ENCODE measurements around the gene VPS16.

VPS16 gene

DNA sequence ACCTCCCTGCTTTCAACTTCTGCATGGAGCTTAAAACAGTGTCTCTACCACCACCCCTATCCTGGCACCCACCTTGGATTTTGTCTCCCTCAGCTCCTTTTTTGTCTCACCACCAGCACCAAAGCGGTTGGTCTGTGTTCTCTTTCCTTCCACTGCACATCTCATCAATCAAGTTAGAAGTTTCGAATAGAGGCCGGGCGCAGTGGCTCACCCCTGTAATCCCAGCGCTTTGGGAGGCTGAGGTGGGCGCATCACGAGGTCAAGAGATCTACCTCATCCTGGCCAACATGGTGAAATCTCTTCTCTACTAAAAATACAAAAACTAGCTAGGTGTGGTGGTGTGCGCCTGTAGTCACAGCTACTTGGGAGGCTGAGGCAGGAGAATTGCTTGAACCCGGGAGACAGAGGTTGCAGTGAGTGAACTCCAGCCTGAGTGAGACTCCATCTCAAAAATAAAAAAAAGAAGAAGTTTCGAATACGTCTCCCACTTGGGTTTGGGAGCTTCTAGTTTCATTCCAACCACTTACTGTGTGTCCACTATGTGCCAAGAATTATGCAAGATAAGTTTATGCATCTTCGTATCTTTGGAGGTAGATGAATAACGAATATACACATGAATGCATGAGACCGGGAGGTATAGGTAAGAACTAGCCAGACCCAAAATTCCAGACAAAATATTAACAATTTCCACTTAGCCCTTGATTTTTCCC, 6.0 kb upstream of the VPS16 start:
- no peak for DNase-seq (ENCODE audit: low read depth in 2 of 2, low spot score in 1 of 2)

DNA sequence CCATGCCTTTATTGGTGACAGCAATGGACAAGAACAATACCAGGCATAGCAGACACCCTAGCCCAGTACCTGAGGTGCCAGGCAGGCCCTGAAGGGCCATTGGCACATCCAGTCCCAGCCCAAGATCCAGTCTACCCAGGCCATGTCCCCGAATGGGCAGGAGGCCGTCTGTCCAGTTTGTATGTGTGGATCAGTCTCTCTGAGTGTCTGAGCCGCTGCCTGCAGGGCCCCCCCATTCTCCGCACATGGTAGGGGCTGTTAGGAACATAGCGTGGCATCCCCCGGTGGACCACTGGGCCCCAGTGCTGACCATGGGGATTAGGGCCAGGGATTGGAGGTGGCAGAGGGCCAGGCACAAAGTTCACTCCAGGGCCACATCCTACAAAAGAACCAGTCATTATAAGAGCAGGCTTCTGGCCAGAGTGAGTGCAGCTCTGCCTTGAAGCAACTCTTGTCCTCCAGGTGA, 5.2 kb upstream of the VPS16 start:
- no peak for DNase-seq (ENCODE audit: low read depth in 2 of 2, low spot score in 1 of 2)

DNA sequence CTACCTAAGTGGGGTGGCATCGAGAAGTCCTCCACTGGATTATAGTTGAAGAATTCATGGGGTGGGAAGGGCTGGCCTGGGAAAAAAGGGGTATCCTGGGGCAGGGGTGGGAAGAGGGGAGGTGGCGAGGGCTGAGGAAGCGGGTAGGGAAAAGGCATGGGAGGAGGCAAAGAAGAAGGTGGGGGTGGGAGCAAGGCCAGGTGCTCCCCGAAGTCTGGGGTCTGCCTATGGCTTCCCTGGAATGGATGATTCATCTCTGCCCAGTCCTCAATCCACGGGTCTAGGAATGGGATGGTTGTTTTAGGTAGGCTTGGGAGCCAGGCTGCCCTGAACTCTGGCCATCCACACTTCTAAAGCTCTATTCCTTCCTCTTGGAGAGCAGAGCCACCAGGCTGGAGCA, 4.5 kb upstream of the VPS16 start:
- DNase-seq (ENCODE audit: low read depth in 2 of 2, low spot score in 1 of 2): no peak

DNA sequence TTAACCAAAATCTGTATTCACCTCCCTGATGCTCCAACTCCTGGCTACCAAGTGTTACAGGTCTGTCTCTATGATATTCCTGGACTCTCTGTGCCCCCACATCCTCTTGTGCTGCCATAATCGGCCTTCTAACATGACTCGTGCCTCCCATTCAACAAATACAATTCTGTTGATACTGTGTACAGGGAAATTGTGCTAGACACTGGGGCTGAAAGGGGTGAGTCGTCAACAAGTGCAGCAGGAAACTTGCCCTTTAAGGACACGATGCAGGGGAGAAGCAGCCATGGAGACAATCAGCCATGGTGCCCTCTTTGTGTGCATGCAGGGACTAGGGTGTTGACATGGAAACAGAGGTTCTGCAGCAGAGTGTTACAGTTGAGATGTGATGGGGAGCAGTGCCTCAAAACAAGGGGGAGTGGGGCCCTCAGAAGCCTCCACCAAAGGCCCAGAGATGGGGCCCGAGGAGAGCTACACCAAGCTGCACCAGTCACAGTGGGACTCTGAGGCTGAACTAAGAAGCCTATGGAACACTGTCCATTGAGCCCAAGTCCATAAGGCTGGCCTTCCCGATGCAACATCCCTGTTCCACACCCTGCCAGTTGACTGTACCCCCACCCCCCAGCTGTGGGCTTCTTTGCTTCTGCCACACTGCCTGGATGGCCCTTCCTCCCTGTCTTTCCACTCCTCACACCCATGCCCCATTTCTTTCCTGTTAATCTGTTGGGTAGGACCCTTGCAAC, 3.2 kb upstream of the VPS16 start:
- DNase-seq (ENCODE audit: low read depth in 2 of 2, low spot score in 1 of 2): no peak

DNA sequence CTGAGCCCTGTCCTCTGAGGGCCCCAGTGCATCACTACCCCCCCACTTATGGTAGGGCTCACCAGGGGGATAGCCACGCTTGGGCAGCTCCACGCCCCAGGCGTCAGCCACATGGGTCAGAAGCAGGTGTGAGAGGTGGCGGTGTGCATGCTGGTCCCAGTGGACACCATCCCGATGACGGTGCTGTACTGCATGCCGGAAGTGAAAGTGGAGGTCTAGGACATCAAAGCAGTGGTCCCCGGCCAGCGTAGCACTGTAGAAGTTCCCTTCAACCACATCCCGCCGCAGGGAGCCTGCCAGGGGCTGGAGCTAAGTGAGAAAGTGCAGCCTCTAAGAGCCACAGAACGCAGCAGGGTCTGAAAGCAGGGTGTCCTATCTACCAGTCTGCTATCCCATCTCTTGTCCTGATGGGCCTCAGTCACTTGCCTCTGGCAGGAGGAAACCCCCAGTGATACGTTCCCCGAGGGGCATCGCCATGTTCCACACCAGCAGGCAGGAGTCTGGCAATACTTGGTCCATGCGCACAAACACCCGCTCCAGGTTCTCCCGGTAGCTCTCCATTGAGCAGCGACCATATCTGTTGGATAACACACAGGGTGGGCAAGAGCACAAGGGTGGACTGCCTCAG, 2.3 kb upstream of the VPS16 start:
- DNase-seq (ENCODE audit: low read depth in 2 of 2, low spot score in 1 of 2): no peak

DNA sequence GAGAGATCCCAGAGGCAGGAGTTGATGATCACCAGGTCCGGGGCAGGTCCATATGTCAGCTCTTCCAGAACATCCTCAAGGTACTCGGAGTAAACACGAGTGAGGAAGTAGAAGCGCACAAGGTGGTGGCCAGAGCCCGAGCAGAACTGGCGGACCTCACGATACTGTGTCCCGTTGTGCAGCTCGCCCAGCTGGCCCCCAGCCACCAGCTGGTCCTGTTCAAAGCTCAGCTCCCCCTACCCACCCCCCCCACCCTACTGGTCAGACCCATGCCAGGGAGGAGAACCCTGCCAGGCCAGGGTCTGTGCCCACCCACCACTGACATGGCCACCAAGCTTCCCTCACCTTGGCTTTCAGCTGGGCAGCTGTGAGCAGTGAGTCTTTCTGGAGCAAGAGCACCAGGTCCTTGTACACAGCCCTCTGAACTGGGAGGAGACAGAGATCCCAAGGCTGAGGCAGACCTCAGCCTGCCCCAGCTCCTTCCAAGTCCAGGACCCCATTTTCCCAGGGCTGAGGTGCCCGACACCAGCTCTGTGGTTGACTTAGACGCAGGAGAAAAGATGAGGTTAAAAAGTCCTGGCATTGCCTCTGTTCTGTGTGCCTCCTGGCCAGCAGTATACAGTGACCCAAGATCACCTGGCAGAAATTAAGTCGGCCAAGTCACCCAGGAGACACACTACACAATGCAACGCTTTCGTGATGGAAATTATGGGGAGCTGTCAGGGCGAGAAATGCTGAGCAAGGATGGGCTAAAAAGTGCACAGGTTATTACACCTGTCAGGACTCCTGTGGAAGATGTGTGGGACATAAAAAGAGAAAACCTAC, 1.5 kb upstream of the VPS16 start:
- no peak for DNase-seq (ENCODE audit: low read depth in 2 of 2, low spot score in 1 of 2)

DNA sequence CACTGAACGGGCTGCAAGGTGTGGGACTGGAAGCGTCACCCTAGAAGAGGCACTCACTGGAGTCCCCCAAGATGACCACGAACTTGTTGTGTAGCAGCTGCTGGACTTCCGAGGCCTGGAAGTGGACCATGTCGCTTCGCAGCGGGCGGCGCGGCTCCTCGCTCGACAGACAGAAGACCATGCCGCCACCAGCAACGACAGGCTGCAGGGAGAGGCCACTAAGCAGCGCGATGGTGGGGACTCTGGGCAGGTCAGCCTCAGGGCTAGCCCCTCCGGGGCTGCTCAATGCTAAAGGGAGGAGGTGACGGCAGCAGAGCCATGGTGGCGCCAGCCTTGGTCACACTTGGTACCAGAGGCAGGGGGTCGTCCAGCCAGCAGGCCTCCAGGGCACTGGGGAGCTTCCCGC, 810 bp upstream of the VPS16 start:
- DNase-seq (ENCODE audit: low read depth in 2 of 2, low spot score in 1 of 2): no peak

DNA sequence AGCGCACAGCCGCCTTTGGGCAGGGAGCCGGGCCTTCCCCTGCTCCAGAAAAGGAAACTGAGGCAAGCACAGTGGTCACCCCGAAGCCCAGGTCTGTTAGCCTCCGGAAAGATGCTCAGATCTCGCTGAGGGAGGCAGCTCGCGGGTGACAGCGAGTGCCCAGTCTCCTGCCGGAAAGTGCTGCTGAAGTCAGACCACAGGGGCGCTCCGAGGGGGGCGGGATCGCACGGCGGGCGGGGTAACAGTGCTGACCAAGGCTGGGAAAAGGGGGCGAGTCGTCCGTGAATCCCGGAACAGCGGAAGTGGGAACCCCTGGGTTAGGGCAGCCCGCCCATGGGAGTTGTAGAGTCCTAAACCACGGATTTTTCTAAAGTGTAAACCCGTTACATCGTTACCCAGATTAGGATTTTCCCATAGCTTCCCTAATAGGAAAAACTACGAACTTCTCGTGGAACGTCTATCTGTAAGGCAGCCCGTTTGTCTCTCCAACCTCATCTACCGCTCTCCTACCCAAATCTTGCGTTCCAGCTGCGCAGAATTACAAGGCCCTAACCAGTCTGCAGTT, 504 bp downstream of the VPS16 start:
- no peak for DNase-seq (ENCODE audit: low read depth in 2 of 2, low spot score in 1 of 2)

DNA sequence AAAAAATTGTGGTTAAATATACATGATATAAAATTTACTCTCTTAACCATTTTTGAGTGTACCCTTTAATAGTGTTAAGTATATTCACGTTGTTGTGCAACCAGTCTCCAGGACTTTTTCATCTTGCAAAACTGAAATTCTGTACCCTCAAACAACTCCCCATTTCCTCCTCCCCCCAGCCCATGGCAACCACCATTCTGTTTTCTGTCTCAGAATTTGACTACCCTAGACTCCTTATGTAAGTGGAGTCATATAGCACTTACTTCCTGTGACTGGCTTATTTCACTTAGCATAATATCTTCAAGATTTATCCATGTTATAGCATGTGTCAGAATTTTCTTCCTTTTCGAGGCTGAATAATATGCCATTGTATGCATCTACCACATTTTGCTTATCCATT, 5.1 kb downstream of the VPS16 start:
- DNase-seq (ENCODE audit: low read depth in 2 of 2, low spot score in 1 of 2): no peak

DNA sequence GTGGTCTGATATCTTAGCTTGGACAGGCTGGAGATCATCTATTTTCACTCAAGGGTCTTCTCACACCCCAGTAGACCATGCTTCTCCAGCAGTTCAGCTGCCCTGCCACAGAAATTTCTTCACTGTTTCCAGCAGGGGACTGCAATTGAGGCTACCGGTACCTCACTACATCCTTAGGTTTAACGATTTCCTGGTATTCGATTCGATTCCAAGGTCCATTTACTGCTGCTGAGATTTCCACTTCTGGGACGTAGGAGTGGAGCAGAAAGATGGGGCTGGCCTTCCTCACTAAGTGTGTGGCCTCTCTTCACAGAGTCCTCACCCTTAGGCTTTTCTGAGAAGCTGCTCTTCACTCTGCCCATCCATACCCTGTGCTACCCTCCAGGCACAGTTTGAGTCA, 6.2 kb downstream of the VPS16 start:
- DNase-seq (ENCODE audit: low read depth in 2 of 2, low spot score in 1 of 2): no peak

DNA sequence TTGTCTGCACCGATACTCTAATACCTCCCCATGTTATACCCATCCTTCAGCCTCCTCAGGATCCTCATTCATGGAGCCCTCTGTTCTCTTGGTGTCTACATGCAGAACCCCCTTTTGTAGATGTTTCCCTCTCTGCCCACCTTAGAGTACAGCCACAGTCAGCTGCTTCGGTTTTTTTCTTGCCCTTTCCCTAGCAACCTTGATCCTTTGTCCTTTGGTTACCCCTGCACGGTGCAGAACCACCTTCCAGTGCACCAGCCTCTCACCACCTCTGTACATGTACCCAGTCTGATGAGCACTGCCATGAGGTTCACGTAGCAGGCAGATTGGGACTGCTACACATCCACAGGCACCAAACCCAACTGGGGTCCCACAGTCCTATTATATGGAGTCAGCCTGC, 7.3 kb downstream of the VPS16 start:
- DNase-seq (ENCODE audit: low read depth in 2 of 2, low spot score in 1 of 2): no peak

DNA sequence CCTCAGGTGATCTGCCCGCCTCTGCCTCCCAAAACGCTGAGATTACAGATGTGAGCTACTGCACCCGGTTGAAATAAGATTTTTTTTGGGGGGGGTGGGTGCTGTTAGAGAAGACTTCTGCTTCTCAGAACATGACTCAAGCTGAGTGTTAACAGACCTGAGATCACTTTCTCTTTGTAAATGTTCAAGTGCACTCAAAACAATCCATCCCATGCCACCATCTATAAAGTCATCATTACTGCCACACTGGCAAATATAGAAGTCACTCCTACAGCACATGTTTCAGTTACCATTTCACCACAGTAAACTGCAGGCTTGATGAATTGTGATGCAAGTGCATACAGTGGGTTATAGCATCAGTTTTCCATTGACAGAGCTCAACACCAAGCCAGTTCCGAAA, 9.0 kb downstream of the VPS16 start:
- DNase-seq (ENCODE audit: low read depth in 2 of 2, low spot score in 1 of 2): no peak

DNA sequence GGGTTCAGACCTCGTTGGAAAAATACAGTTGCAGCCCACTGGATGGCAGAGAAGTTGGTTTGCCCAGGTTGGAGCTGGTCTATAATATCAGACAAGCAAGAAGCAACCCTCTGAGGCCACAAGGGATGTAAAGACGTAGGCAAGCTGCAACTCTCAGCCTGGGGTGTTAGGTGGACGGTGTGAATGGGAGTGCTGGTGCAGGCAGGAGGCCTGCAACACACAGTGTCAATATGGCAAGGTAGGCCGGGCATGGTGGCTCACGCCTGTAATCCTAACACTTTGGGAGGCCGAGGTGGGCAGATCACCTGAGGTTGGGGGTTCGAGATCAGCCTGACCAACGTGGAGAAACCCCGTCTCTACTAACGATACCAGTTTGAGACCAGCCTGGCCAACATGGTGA, 10.5 kb downstream of the VPS16 start:
- DNase-seq (ENCODE audit: low read depth in 2 of 2, low spot score in 1 of 2): no peak

DNA sequence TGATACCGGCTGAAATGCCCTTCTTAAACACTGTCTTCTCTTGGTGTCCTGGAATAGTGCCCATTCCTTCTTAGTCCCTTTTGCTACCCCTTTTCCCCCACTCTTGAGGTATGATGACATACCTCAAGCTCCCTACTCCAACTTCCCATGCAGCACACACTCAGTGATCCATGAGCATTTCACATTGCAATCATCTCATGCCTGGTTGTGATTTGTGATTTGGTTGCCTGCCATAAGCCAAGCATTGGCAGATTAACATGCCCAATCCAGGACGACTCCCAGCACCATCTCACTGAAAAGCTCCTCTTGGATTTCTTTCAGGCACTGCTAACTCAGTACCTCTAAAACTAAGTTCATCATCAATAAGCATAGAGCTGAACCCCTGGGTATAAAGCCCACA, 18.0 kb downstream of the VPS16 start:
- no peak for DNase-seq (ENCODE audit: low read depth in 2 of 2, low spot score in 1 of 2)

DNA sequence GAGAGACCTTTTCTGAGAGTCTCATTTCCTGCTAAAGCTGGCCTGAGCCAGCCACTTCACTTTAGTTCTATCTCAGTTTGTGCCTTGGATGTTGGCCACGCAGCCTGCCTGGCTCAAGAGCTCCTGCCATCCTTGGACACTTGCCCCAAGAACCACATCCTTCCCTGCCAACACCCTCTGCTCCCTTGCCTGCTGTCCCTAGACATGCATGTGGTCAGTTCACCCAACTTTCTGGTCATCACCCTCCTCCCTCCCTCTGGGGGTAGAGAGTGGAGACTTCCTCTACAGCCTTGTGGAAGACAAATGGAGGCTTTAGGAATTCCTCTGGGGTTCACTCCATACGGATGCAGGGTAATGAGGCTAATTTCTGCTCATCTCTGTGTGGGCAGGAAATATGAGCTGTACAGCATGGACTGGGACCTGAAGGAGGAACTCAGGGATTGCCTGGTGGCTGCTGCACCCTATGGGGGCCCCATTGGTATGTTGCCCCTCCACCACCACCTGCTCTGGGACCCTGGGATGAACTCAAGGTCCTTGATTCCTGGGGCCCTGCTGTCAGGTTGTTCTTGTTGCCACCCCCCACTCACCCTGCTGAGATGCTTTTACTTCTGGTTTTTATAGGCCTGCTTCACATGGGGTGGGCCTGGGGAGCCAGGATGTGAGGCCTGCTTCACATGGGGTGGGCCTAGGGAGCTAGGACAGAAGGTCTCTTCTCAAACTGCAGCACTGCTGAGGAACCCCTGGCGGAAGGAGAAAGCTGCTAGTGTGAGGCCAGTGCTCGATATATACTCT, 19.0 kb downstream of the VPS16 start:
- no peak for DNase-seq (ENCODE audit: low read depth in 2 of 2, low spot score in 1 of 2)

DNA sequence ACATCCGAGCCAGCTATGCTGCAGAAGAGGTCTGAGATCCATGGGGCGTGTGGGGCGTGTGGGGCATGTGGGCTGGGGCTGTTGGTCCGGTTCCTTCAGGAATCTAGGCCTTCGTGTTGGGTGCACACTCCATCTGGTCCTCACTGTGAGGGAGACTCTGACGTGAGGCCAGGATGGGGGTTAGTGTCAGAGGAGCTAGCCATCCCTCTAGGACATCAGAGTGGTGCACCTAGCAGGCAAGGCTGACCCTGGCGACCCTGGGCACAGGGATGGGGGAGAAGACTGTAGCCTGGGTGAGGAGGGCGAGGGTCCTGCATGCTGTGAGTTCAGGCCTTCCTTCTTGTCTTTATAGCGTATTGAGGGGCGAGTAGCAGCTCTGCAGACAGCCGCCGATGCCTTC, 24.1 kb downstream of the VPS16 start:
- DNase-seq (ENCODE audit: low read depth in 2 of 2, low spot score in 1 of 2): no peak

DNA sequence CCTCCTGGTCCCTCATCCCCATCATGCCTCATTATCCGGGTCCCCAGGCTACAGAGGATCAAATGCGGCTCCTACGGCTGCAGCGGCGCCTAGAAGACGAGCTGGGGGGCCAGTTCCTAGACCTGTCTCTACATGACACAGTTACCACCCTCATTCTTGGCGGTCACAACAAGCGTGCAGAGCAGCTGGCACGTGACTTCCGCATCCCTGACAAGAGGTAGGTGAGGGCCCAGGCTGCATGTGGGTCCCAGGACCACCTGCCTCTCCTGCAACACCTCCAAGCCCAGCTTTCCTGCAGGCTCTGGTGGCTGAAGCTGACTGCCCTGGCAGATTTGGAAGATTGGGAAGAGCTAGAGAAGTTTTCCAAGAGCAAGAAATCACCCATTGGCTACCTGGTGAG, 24.6 kb downstream of the VPS16 start:
- DNase-seq (ENCODE audit: low read depth in 2 of 2, low spot score in 1 of 2): no peak

DNA sequence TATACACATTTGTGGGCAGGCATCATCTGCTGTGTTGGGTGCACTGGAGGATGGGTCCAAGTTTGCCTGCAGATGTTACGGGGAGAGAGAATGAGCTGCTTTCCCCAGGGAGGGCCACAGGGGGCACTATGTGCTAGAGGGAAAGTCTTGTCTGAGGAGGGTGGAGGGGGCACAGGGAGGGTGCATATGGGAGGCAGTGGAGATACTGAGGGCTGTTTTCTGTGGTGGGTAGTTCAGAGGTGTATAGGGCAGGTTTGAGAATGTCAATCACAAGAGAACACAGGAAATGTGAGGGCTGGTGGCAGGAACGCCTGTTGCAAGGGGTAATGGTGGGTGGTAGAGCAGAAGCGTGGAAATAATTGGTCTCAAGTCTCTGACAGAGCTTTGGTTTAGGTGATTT, 25.1 kb downstream of the VPS16 start:
- no peak for DNase-seq (ENCODE audit: low read depth in 2 of 2, low spot score in 1 of 2)

DNA sequence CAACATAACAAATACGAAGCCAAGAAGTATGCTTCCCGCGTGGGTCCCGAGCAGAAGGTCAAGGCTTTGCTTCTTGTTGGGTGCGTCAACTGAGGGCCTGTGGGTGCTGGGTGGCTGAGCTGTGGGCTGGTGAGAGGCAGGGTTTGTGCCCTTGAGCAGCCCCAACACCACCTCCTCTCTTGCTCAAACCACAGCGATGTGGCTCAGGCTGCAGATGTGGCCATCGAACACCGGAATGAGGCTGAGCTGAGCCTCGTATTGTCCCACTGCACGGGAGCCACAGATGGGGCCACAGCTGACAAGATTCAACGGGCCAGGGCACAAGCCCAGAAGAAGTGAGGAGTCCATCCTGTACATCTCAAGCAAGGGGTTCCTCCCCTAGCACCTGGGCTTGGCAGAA, 25.7 kb downstream of the VPS16 start:
- no peak for DNase-seq (ENCODE audit: low read depth in 2 of 2, low spot score in 1 of 2)

DNA sequence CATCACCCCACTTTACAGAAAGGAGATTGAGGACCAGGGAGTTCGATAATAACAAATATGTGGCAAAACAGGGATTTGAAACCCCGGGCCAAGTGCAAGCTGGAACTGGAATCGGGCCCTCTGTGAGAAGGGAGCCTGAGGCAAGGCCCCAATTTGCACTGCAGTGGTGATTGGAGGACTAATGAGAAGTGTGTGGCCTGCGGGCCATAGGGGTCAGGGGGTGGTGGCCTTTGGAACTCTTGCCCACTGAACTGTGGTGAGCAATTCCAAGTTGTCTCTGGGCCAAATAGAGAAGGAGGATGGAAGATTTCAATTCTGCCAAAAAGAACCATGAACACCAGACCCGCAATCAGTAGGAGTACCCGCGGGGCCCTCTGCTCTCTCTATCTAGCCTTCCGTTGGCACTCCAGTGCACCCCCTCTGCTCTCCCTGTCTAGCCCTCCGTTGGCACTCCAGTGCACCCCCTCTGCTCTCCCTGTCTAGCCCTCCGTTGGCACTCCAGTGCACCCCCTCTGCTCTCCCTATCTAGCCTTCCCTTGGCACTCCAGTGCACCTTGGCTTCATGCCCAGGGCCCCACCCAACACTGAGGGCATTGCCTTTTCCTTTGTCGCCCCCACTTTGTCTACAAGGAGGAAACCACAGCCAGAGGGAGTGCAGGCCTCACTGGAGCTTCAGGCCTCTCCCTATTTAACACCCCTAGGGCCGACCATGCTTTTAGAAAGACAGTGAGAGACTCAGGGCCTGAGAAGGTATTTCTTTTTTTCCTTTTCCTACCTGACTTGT, 26.7 kb downstream of the VPS16 start:
- no peak for DNase-seq (ENCODE audit: low read depth in 2 of 2, low spot score in 1 of 2)

All from stimulated activated CD8-positive, alpha-beta memory T cell treated with anti-CD3 and anti-CD28 coated beads, Interleukin-4, amount 100 ng/mL, for 1 hour (primary cell).